Dendritic cell treated with granulocyte-macrophage colony-stimulating factor and Interleukin-4, amounts not matched to agents 40 ng/mL and 50 ng/mL, for 4 days (primary cell): ENCODE measurements around the gene PTDSS2.
A peak's percentile ranks its signal among the peaks of the same experiment; 100 is the strongest.

Experiments
- H3K27ac Mint-ChIP-seq: one replicate; pipeline ENCODE4 v1.8.0; 2022; ENCODE audit warnings: mild to moderate bottlenecking, mixed read lengths
- H3K27me3 Mint-ChIP-seq: one replicate; pipeline ENCODE4 v1.8.0; 2022; ENCODE audit warnings: mild to moderate bottlenecking, mixed read lengths
- H3K36me3 Mint-ChIP-seq: one replicate; pipeline ENCODE4 v1.8.0; 2022; ENCODE audit warnings: low read depth, mixed read lengths
- H3K4me1 Mint-ChIP-seq: one replicate; pipeline ENCODE4 v1.8.0; 2022; ENCODE audit warnings: low read depth, mixed read lengths
- H3K4me3 Mint-ChIP-seq: one replicate; pipeline ENCODE4 v1.8.0; 2022; ENCODE audit warnings: mild to moderate bottlenecking, moderate library complexity, mixed read lengths
- H3K9me3 Mint-ChIP-seq: one replicate; pipeline ENCODE4 v1.8.0; 2022; ENCODE audit warnings: mixed read lengths
- intact Hi-C: fragments of 100-400 bp; cut with micrococcal nuclease; formaldehyde crosslinking; loops from one replicate; pipeline ENCODE4 v1.15.0; 2022

PTDSS2 gene

GRCh38 chr11:536841-537621 lies 87.0 kb downstream of the PTDSS2 start, which contains the start of gene LRRC56:
TSS of gene LRRC56 (plus strand) at chr11:537527. CDS start at chr11:540685, 3,158 bp downstream.
- H3K9me3 Mint-ChIP-seq = no peaks in the 10 kb centered on the region
- intact Hi-C loops = loop anchor here (2.0 kb wide), 1 partner anchor 32 kb away; no protein-coding TSS in a partner anchor
- peak within 1 kb of the TSS; percentile 83 for H3K4me3 Mint-ChIP-seq
- H3K36me3 Mint-ChIP-seq = peaks cover 24% of the 10 kb centered on the region
- H3K27ac Mint-ChIP-seq = peak within 1 kb of the TSS; percentile 89
- H3K27me3 Mint-ChIP-seq = peaks cover 37% of the 10 kb centered on the region
- peaks cover 28% of the 10 kb centered on the region for H3K4me1 Mint-ChIP-seq

GRCh38 chr11:537622-538430 lies 87.7 kb downstream of the PTDSS2 start:
- Mint-ChIP-seq H3K4me3 (peak overlapping the region; percentile 83), H3K27me3 (peaks cover 37% of the 10 kb centered on the region), H3K9me3 (no peaks in the 10 kb centered on the region), H3K36me3 (peaks cover 16% of the 10 kb centered on the region), H3K27ac (peak overlapping the region; percentile 89), H3K4me1 (peaks cover 28% of the 10 kb centered on the region)
- intact Hi-C loops = loop anchor here (2.0 kb wide), 1 partner anchor 33 kb away; no protein-coding TSS in a partner anchor

- no peak overlapping the region for H3K27ac Mint-ChIP-seq
- H3K4me3 Mint-ChIP-seq = no peak overlapping the region
- no peaks in the 10 kb centered on the region for H3K9me3 Mint-ChIP-seq
- H3K27me3 Mint-ChIP-seq = peaks cover 37% of the 10 kb centered on the region
- H3K4me1 Mint-ChIP-seq = peaks cover 28% of the 10 kb centered on the region
- intact Hi-C loops = no loop called here
- H3K36me3 Mint-ChIP-seq = peaks cover 9% of the 10 kb centered on the region
Observed at GRCh38 chr11:538431-539051, 88.5 kb downstream of the PTDSS2 start.

GRCh38 chr11:539971-540481 lies 89.9 kb downstream of the PTDSS2 start:
- Mint-ChIP-seq H3K4me3 (no peak overlapping the region), H3K27me3 (peaks cover 39% of the 10 kb centered on the region), H3K9me3 (no peaks in the 10 kb centered on the region), H3K4me1 (peaks cover 18% of the 10 kb centered on the region), H3K36me3 (no peaks in the 10 kb centered on the region), H3K27ac (no peak overlapping the region)
- intact Hi-C loops = no loop called here
